Activated T-helper 2 cell treated with anti-CD3 and anti-CD28 coated beads, Interferon-gamma antibody, Interleukin-2, Interleukin-4, amounts not matched to agents 10 μg/mL and 5 μg/mL and 100 μg/mL, durations not matched to agents 14 hours and 24 hours and 36 hours (primary cell): ENCODE data around the gene SH3GLB1. TPM values are rescaled to one million over a fixed set of nuclear protein-coding genes. Genes with fewer than 3 reads are reported as not detected.

Experiments used
- DNase-seq: peaks from one replicate; pipeline ENCODE4 v3.0.0; 2021; ENCODE audit warnings: low spot score
- H3K27ac Mint-ChIP-seq: one replicate; pipeline ENCODE4 v1.8.0; 2021; ENCODE audit warnings: mixed read lengths
- H3K27me3 Mint-ChIP-seq: one replicate; pipeline ENCODE4 v1.8.0; 2021; ENCODE audit warnings: low read depth, mixed read lengths
- H3K36me3 Mint-ChIP-seq: one replicate; pipeline ENCODE4 v1.8.0; 2021; ENCODE audit warnings: low read depth, mixed read lengths
- H3K4me1 Mint-ChIP-seq: one replicate; pipeline ENCODE4 v1.8.0; 2021; ENCODE audit warnings: low read depth, mixed read lengths
- H3K4me3 Mint-ChIP-seq: one replicate; pipeline ENCODE4 v1.8.0; 2021; ENCODE audit warnings: low read depth, mild to moderate bottlenecking, moderate library complexity, mixed read lengths
- H3K9me3 Mint-ChIP-seq: one replicate; pipeline ENCODE4 v1.8.0; 2021; ENCODE audit warnings: mixed read lengths
- intact Hi-C: fragments of 100-400 bp; cut with micrococcal nuclease; formaldehyde crosslinking; loops from one replicate; pipeline ENCODE4 v1.15.1; 2023
- total RNA-seq: library from RNA; stranded (reverse); gene quantifications from 2 replicates; pipeline ENCODE4 v1.2.3, GENCODE V29; 2022

Gene SH3GLB1
- total RNA-seq, 1 donor from 2014 or later, result 60.5 TPM

GRCh38 chr1:86765073-86765472 is 60.7 kb downstream of the SH3GLB1 start:
- H3K27me3 Mint-ChIP-seq, result peaks cover 11% of the 10 kb centered on the region
- no peak overlapping the region for H3K27ac Mint-ChIP-seq
- peaks cover 6% of the 10 kb centered on the region for H3K9me3 Mint-ChIP-seq
- no peak overlapping the region for H3K4me3 Mint-ChIP-seq
- DNase-seq, result no peak
- intact Hi-C loops, result no loop called here
- no peaks in the 10 kb centered on the region for H3K4me1 Mint-ChIP-seq
- H3K36me3 Mint-ChIP-seq, result no peaks in the 10 kb centered on the region

DNA sequence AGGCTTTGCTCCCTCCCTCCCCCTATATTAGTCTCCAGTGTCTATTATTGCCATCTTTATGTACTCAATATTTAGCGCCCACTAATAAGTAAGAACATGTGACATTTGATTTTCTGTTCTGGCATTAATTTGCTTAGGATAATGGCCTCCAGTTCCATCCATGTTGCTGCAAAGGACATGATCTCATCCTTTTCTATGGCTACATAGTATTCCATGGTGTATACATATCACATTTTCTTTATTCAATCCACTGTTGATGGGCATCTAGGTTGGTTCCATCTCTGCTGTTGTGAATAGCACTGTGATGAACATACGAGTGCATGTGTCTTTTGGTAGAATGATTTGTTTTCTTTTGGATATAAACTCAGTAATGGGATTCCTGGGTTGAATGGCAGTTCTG is 61.3 kb downstream of the SH3GLB1 start:
- Mint-ChIP-seq H3K4me3 (no peak overlapping the region), H3K4me1 (no peaks in the 10 kb centered on the region), H3K27me3 (peaks cover 11% of the 10 kb centered on the region), H3K9me3 (peaks cover 6% of the 10 kb centered on the region), H3K27ac (no peak overlapping the region), H3K36me3 (no peaks in the 10 kb centered on the region)
- intact Hi-C loops, result no loop called here
- DNase-seq, result no peak

DNA sequence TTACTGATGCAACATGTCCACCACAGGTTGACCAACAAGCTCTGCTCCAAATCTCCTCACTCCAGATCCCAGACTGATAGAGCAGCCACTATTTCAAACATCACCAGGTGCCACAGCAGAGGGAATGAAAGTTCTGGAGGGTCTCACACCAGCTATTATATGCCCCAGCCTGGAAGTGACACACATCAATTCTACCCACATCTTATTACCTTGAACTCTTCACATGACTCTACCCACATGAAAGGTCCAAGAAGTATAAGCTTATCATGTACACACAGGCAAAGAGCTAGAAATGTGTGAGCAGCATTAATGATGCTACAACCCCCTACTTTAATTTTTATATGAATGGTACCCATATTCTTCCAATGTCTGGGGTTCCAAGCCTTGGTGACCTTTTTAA is 64.2 kb downstream of the SH3GLB1 start:
- no peak for DNase-seq
- no peaks in the 10 kb centered on the region for H3K36me3 Mint-ChIP-seq
- intact Hi-C loops, result no loop called here
- H3K4me1 Mint-ChIP-seq, result peaks cover 5% of the 10 kb centered on the region
- H3K9me3 Mint-ChIP-seq, result peaks cover 6% of the 10 kb centered on the region
- H3K27ac Mint-ChIP-seq, result no peak overlapping the region
- peaks cover 11% of the 10 kb centered on the region for H3K27me3 Mint-ChIP-seq
- H3K4me3 Mint-ChIP-seq, result no peak overlapping the region

DNA sequence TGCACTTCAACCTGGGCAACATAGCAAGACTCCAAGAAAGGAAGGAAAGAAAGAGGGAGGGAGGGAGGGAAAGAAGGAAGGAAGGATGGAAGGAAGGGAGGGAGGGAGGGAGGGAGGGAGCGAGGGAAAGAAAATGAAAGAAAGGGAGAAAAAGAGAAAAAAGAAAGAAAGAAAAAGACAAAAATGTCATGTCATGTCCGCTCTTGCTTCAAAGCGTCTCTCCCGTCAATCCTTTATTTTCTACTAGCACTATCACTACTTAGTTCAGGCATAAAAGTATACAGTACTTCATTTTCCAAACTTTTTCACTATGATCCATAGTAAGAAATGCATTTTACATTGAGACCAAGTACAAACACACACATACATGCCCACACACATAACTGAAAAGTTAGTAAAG is 64.7 kb downstream of the SH3GLB1 start:
- no peaks in the 10 kb centered on the region for H3K36me3 Mint-ChIP-seq

DNA sequence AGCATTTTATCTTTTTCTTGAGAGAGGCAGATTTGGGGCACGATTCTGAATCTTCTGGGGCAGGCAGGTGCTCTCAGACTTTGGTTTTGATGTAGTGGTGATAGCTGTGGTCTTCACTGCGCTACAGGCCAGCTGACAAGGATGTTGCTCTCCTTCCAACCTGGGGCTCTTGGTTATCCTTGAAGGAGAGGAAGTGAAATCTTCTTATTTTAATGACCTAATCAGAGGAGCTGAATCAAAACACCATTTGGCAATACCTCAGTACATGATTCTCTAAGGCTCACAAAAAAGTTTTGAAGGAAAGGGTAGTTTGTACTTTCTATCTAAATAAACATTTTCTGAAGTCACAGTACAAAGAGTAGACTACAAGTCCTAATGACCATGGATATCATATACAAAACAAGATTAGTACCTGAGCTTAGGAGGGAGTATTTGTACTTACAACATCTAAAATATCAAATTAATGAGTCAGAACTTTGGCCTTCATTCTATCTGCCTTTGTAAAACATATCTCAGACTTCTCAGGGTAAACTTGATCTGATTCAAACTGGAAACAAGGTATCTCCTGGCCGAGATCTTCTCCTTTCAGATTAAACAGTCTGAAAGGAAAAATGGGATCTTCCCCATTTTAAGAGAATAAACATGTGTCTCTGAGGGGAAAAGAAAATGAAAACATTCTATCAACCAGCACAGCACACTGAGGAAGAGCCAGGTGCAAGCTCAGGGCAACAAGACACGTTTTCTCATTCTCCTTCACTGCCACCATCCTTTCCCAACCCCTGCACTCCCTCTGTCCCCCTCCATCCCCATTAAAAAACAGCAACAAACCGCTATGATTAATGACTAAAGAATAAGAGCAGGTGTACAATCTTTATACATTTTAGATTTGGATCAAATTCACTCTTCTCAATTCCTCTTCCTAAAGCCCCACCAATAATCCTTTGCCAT is 69.2 kb downstream of the SH3GLB1 start:
- peaks cover 19% of the 10 kb centered on the region for H3K4me1 Mint-ChIP-seq
- intact Hi-C loops, result loop anchor here (1.0 to 10.0 kb wide), 2 partner anchors 221 to 378 kb away; no protein-coding TSS in a partner anchor
- H3K4me3 Mint-ChIP-seq, result peak overlapping the region; percentile 9
- no peaks in the 10 kb centered on the region for H3K36me3 Mint-ChIP-seq
- H3K9me3 Mint-ChIP-seq, result no peaks in the 10 kb centered on the region
- no peak for DNase-seq
- H3K27ac Mint-ChIP-seq, result peak overlapping the region; percentile 77
- H3K27me3 Mint-ChIP-seq, result peaks cover 1% of the 10 kb centered on the region

More for the DNA sequence above, 64.7 kb downstream of the SH3GLB1 start:
- H3K4me1 Mint-ChIP-seq, result peaks cover 10% of the 10 kb centered on the region
- no peak for DNase-seq
- no peak overlapping the region for H3K27ac Mint-ChIP-seq
- no peak overlapping the region for H3K4me3 Mint-ChIP-seq
- intact Hi-C loops, result no loop called here
- peaks cover 6% of the 10 kb centered on the region for H3K9me3 Mint-ChIP-seq
- peaks cover 11% of the 10 kb centered on the region for H3K27me3 Mint-ChIP-seq

- no peaks in the 10 kb centered on the region for H3K36me3 Mint-ChIP-seq
- intact Hi-C loops, result loop anchor here (1.0 to 10.0 kb wide), 2 partner anchors 220 to 377 kb away; no protein-coding TSS in a partner anchor
- peak overlapping the region; percentile 9 for H3K4me3 Mint-ChIP-seq
- no peaks in the 10 kb centered on the region for H3K9me3 Mint-ChIP-seq
- no peaks in the 10 kb centered on the region for H3K27me3 Mint-ChIP-seq
- peaks cover 22% of the 10 kb centered on the region for H3K4me1 Mint-ChIP-seq
- H3K27ac Mint-ChIP-seq, result peak overlapping the region; percentile 77
- no peak for DNase-seq
Measured at GRCh38 chr1:86774305-86775295, 70.2 kb downstream of the SH3GLB1 start.

GRCh38 chr1:86775395-86775794 is 71.0 kb downstream of the SH3GLB1 start:
- H3K9me3 Mint-ChIP-seq, result no peaks in the 10 kb centered on the region
- H3K36me3 Mint-ChIP-seq, result no peaks in the 10 kb centered on the region
- DNase-seq, result no peak
- intact Hi-C loops, result loop anchor here (10.0 kb wide), 1 partner anchor 219 kb away; no protein-coding TSS in a partner anchor
- no peak overlapping the region for H3K27ac Mint-ChIP-seq
- H3K4me1 Mint-ChIP-seq, result peaks cover 22% of the 10 kb centered on the region
- no peak overlapping the region for H3K4me3 Mint-ChIP-seq
- H3K27me3 Mint-ChIP-seq, result no peaks in the 10 kb centered on the region

DNA sequence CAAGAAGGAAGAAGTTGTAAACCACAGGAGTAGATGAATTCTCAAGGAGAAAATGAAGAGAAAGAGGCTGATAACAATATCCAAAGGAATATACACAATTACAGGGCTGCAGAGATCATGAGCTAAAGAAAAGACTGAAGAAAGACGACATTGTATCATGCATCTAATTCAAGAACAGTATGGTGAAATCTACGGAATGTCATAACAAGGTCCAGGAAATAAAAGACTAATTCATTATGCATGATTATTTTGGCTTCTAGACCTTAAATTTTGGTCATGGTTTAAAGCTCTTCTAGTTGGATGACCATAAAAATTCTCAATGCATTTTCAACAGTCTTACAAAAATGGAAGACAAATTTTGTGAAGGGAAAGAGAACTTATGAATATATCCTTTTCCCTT is 71.7 kb downstream of the SH3GLB1 start:
- Mint-ChIP-seq H3K36me3 (no peaks in the 10 kb centered on the region), H3K4me3 (no peak overlapping the region), H3K4me1 (peaks cover 22% of the 10 kb centered on the region), H3K9me3 (no peaks in the 10 kb centered on the region), H3K27me3 (no peaks in the 10 kb centered on the region), H3K27ac (no peak overlapping the region)
- intact Hi-C loops, result loop anchor here (10.0 kb wide), 1 partner anchor 219 kb away; no protein-coding TSS in a partner anchor
- DNase-seq, result no peak

- no peak overlapping the region for H3K27ac Mint-ChIP-seq
- no peak for DNase-seq
Measured at GRCh38 chr1:86778569-86779239, 74.3 kb downstream of the SH3GLB1 start.

DNA sequence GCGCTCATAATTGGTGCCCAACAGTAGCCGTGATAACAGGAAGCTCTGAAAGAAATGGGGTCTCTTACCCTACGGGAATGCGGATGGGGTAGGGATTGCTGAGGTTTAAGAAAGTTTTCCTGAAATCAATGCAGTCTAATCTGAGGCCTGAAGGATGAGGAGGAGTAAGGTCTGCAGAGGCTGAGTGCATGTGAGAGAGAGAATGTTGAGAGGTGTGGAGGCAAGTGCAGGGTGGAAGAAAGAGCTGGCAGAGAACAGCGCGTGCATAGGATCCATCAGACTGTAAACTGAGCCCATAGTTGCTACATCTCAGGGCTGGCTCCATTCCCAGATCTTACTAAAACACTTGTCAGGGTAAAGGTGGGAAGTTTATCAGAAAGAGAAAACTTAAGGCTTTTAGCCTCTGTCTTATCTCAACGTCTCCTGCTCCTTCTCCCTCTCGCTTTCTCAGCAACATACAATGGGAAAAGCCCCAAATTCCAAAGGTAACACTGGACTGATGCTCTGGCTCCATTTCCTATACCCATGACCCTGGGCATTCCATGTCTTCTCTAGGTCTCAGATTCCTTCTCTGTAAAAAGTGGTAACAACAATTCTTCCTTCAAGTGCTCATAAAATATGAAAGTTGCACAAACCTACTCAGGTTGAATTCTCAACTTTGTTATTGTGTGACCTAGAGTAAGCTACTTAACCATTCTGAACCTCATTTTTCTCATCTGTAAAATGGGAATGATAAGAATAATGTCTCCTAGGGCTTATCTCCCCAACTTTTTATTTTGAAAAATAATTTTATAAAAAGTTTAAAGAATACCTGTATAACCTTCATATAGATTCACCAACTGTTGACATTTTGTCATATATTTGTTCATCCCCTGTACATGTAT is 75.2 kb downstream of the SH3GLB1 start:
- no peaks in the 10 kb centered on the region for H3K36me3 Mint-ChIP-seq
- H3K27ac Mint-ChIP-seq, result no peak overlapping the region
- DNase-seq, result no peak
- intact Hi-C loops, result loop anchor here (10.0 kb wide), 1 partner anchor 215 kb away; no protein-coding TSS in a partner anchor
- no peaks in the 10 kb centered on the region for H3K9me3 Mint-ChIP-seq
- no peaks in the 10 kb centered on the region for H3K27me3 Mint-ChIP-seq
- H3K4me3 Mint-ChIP-seq, result no peak overlapping the region
- peaks cover 7% of the 10 kb centered on the region for H3K4me1 Mint-ChIP-seq

More at GRCh38 chr1:86778569-86779239, 74.3 kb downstream of the SH3GLB1 start:
- Mint-ChIP-seq H3K36me3 (no peaks in the 10 kb centered on the region), H3K27me3 (no peaks in the 10 kb centered on the region), H3K4me1 (peaks cover 16% of the 10 kb centered on the region), H3K9me3 (no peaks in the 10 kb centered on the region), H3K4me3 (no peak overlapping the region)
- intact Hi-C loops, result loop anchor here (10.0 kb wide), 1 partner anchor 216 kb away; no protein-coding TSS in a partner anchor

GRCh38 chr1:86782482-86782881 is 78.1 kb downstream of the SH3GLB1 start:
- Mint-ChIP-seq H3K27me3 (no peaks in the 10 kb centered on the region), H3K4me1 (peaks cover 5% of the 10 kb centered on the region), H3K27ac (no peak overlapping the region), H3K4me3 (no peak overlapping the region), H3K9me3 (no peaks in the 10 kb centered on the region), H3K36me3 (no peaks in the 10 kb centered on the region)
- intact Hi-C loops, result no loop called here
- DNase-seq, result no peak
